Right lobe of liver (tissue), 6 donors: Measurements from ENCODE around the gene PPP3R1. TPM values are rescaled to one million over a fixed set of nuclear protein-coding genes. Genes with fewer than 3 reads are reported as not detected.

Experiments
- ATAC-seq, 4 donors: fragments of 200-7000 bp; cut with Tn5 transposase; one replicate each; pipeline ENCODE4 v1.9.1; 2020; ENCODE audit warnings: mild to moderate bottlenecking in 4 of 4, moderate library complexity in 4 of 4
- DNase-seq, 3 donors: peaks; one replicate each; pipeline ENCODE4 v3.0.0-alpha.2; 2020
- H3K27ac ChIP-seq, 3 donors: fragments of 200-600 bp; one replicate each; pipeline ENCODE4 v1.8.0; 2022
- H3K27me3 ChIP-seq, 2 donors: fragments of 200-600 bp; one replicate each; pipeline ENCODE4 v1.8.0; 2022
- H3K36me3 ChIP-seq, 4 donors: fragments of 200-600 bp; sonication (generic) in 1 of 4; one replicate each; pipeline versions ENCODE4 v1.5.1 to v1.8.0; 2017 to 2022; ENCODE audit warnings: control low read depth in 1 of 4
- H3K4me1 ChIP-seq, 4 donors: fragments of 200-600 bp; sonication (generic) in 1 of 4; one replicate each; pipeline versions ENCODE4 v1.5.1 to v1.8.0; 2017 to 2022; ENCODE audit warnings: control low read depth in 1 of 4
- H3K4me3 ChIP-seq, 3 donors: fragments of 200-600 bp; one replicate each; pipeline ENCODE4 v1.8.0; 2022
- H3K9me3 ChIP-seq, 4 donors: fragments of 200-600 bp; sonication (generic) in 1 of 4; one replicate each; pipeline versions ENCODE4 v1.5.1 to v1.8.0; 2017 to 2022; ENCODE audit warnings: control low read depth in 1 of 4
- POLR2A ChIP-seq: fragments of 450-650 bp; IDR thresholded peaks from one replicate; pipeline ENCODE4 v1.6.1; 2017; ENCODE audit warnings: antibody characterized with exemption, mild to moderate bottlenecking
- WGBS: methylation state at CpG from one replicate; pipeline ENCODE4 v1.1.6; 2018; ENCODE audit warnings: low coverage, low lambda C conversion rate; ENCODE audit not compliant: insufficient coverage; ENCODE audit errors: missing lambda C conversion rate; 5-methylcytosine and 5-hydroxymethylcytosine counted together
- intact Hi-C, 2 donors: fragments of 100-400 bp; cut with DNase I; formaldehyde crosslinking; loops; one replicate each; pipeline versions ENCODE4 v1.11.2 to v1.14.1; 2022
- total RNA-seq, 6 experiments: library from RNA; depleted of rRNA in 2 of 6; stranded (reverse); fragments of >200 nt in 2 of 6; fragmentation: NEBNext Ultra II Directional in 3 of 6; extraction: Animal tissue kit (Norgen Biotek cat#: 25700) in 3 of 6; gene quantifications; one replicate each; pipeline versions ENCODE4 v1.1.0 to v1.2.4, GENCODE V29; 2016 to 2023
- TF ChIP-seq, protein P1 (sequence below), 4 donors: fragments of 200-600 bp in 3 of 4; fragments of 450-650 bp in 1 of 4; IDR thresholded peaks; one replicate each; pipeline versions ENCODE4 v1.5.1 to v1.8.0; 2016 to 2022; ENCODE audit warnings: antibody characterized with exemption in 4 of 4, mild to moderate bottlenecking in 2 of 4
- donor health status: DM: no; HTN: yes; CAD: no.
- donor health status: DM: no; HTN: no; CAD: no.
- donor health status: DM: no; HTN: no; CAD: no.
- donor health status: DM: no; HTN: yes; CAD: no.
- donor health status: DM: no; HTN: yes; CAD: no.

The PPP3R1 gene
- total RNA-seq, 6 experiments from 2014 or later: 21.0 to 37.9 (median 27.2) TPM

DNA sequence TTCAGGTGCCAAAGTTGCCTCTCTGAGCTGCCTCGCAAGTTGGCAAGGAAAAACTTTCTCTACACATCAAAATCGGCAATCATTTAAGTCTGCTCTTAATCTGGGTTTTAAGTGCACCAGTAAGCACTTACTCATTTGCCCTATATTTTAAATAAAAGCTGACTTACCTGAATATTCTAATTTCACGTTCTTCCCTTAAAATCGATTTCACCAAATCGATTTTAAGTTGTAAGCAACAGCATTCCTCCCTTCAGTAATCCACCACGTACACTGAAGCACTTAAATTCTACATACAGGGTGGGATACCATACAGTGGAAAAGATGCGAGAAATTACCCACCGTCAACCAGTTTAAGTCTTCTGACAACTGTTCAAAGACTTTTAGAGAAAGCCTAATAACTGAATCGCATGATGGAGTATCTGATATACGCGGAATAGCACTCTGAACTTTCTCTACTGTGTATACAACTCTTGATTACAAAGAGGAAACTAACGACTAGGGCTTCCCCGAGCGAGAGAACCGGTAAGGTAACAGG lies 1.6 kb downstream of the PPP3R1 start:
- 1% methylated on average over 15 of the region's 15 CpGs for WGBS
- Histone ChIP-seq H3K4me3 (peak overlapping the region; percentile 45 to 70 (median 66)), H3K27me3 (no peaks in the 10 kb centered on the region), H3K27ac (peak overlapping the region; percentile 85 to 94 (median 86)), H3K4me1 (peaks cover 0 to 37% (median 20%) of the 10 kb centered on the region in 4 donors), H3K36me3 (no peaks in the 10 kb centered on the region), H3K9me3 (no peaks in the 10 kb centered on the region)
- TF ChIP-seq POLR2A: no peak
- TF ChIP-seq, protein P1, sequence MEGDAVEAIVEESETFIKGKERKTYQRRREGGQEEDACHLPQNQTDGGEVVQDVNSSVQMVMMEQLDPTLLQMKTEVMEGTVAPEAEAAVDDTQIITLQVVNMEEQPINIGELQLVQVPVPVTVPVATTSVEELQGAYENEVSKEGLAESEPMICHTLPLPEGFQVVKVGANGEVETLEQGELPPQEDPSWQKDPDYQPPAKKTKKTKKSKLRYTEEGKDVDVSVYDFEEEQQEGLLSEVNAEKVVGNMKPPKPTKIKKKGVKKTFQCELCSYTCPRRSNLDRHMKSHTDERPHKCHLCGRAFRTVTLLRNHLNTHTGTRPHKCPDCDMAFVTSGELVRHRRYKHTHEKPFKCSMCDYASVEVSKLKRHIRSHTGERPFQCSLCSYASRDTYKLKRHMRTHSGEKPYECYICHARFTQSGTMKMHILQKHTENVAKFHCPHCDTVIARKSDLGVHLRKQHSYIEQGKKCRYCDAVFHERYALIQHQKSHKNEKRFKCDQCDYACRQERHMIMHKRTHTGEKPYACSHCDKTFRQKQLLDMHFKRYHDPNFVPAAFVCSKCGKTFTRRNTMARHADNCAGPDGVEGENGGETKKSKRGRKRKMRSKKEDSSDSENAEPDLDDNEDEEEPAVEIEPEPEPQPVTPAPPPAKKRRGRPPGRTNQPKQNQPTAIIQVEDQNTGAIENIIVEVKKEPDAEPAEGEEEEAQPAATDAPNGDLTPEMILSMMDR (IDR thresholded peaks at IDR 0.05): no peak
- intact Hi-C loops: no loop called here
- DNase-seq (no peak), ATAC-seq (no peak)

GRCh38 chr2:68250196-68250595 lies 2.1 kb downstream of the PPP3R1 start:
- intact Hi-C loops: no loop called here
- ATAC-seq (no peak), DNase-seq (no peak)
- Histone ChIP-seq H3K9me3 (no peaks in the 10 kb centered on the region), H3K36me3 (no peaks in the 10 kb centered on the region), H3K27ac (peak overlapping the region; percentile 13 to 94 (median 85)), H3K4me3 (peak overlapping the region; percentile 45 to 70 (median 66)), H3K27me3 (no peaks in the 10 kb centered on the region), H3K4me1 (peaks cover 0 to 42% (median 20%) of the 10 kb centered on the region in 4 donors)
- no peak for TF ChIP-seq POLR2A
- TF ChIP-seq, protein P1 (IDR thresholded peaks at IDR 0.05): no peak
- WGBS: 15% methylated on average over 5 of the region's 5 CpGs

DNA sequence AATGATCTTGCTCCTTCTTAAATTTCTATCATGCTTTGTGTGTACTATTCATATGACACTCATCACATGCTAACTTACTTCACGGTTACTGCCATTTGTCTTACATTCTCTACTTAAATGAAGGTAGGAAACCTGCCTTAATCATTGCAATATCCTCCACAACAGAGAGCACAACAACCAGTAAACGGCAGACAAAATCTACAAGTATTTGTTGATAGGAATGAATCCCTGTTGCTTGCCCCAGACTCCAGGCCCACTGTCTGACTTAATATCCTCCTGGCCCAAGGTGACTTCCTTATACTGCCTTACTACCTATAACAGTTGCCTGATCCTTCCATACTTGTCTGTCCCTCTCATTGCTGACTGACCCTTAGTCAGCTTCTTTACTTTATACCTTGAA lies 3.5 kb downstream of the PPP3R1 start:
- Histone ChIP-seq H3K9me3 (no peaks in the 10 kb centered on the region), H3K27me3 (no peaks in the 10 kb centered on the region), H3K4me1 (peaks cover 0 to 47% (median 20%) of the 10 kb centered on the region in 4 donors), H3K27ac (no peak overlapping the region), H3K36me3 (no peaks in the 10 kb centered on the region), H3K4me3 (no peak overlapping the region)
- ATAC-seq (no peak), DNase-seq (no peak)
- intact Hi-C loops: no loop called here
- 80% methylated on average over 2 of the region's 2 CpGs for WGBS
- TF ChIP-seq, protein P1 (IDR thresholded peaks at IDR 0.05): no peak
- TF ChIP-seq POLR2A: no peak

DNA sequence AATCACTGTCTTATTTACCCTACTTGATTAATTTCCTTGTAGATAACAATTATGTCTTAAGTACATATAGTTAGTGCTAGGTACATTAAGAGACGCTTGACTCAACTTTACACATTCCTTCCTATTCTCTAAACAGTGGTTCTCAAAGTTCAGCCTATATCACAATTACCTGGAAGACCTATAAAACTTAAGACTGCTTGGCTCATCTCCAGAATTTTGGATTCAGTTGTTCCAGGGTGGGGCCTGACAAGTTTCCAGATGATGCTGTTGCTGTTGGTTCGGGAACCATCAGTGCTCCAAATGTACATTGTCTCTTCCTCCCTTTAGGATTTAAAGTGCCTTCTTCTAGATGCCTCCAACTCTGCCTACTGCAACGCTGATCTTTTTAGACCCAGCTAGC lies 4.0 kb downstream of the PPP3R1 start:
- no peaks in the 10 kb centered on the region for H3K27me3 ChIP-seq
- 80% methylated on average over 3 of the region's 3 CpGs for WGBS
- no peak for TF ChIP-seq POLR2A
- TF ChIP-seq, protein P1 (IDR thresholded peaks at IDR 0.05): no peak
- no peak overlapping the region for H3K27ac ChIP-seq
- H3K9me3 ChIP-seq: no peaks in the 10 kb centered on the region
- H3K36me3 ChIP-seq: no peaks in the 10 kb centered on the region
- peaks cover 0 to 47% (median 20%) of the 10 kb centered on the region in 4 donors for H3K4me1 ChIP-seq
- intact Hi-C loops: no loop called here
- no peak overlapping the region for H3K4me3 ChIP-seq
- no peak for ATAC-seq
- no peak for DNase-seq
